MCF 10A (cell line): ENCODE results near the gene CDH26. TPM values are rescaled to one million over a fixed set of nuclear protein-coding genes. Genes with fewer than 3 reads are reported as not detected.

Experiments
- BruUV-seq: library from RNA; stranded (reverse); fragments of 400-500 nt; replicated peaks from 2 replicates; lab custom pipeline; 2021; lab: Mats Ljungman, UMichigan
- CTCF ChIA-PET: fragments of 300-600 bp; sonication (Branson Sonifier 250); formaldehyde crosslinking; extraction: SDS; loops from one replicate; lab custom pipeline; 2021; ENCODE audit warnings: antibody characterized with exemption, inconsistent platforms; lab: Yijun Ruan, JAX
- POLR2A ChIA-PET: fragments of 300-600, 350-650 bp; sonication (Branson Sonifier 250); formaldehyde crosslinking; extraction: SDS; loops from one replicate; lab custom pipeline; 2020; ENCODE audit warnings: antibody characterized with exemption, inconsistent platforms; lab: Yijun Ruan, JAX
- DNase-seq: peaks from one replicate; pipeline ENCODE4 v3.0.0-alpha.2; 2018; ENCODE audit not compliant: unreplicated experiment
- H3K27ac Mint-ChIP-seq: one replicate; pipeline ENCODE4 v1.8.0; 2022; ENCODE audit warnings: mild to moderate bottlenecking, low read depth, mixed read lengths; ENCODE audit not compliant: unreplicated experiment
- H3K27me3 Mint-ChIP-seq: one replicate; pipeline ENCODE4 v1.8.0; 2022; ENCODE audit warnings: mixed read lengths; ENCODE audit not compliant: insufficient read depth, unreplicated experiment
- H3K36me3 Mint-ChIP-seq: one replicate; pipeline ENCODE4 v1.8.0; 2022; ENCODE audit warnings: mild to moderate bottlenecking, moderate library complexity, mixed read lengths; ENCODE audit not compliant: insufficient read depth, unreplicated experiment
- H3K4me1 Mint-ChIP-seq: one replicate; pipeline ENCODE4 v1.8.0; 2022; ENCODE audit warnings: mixed read lengths; ENCODE audit not compliant: insufficient read depth, unreplicated experiment
- H3K4me3 Mint-ChIP-seq: one replicate; pipeline ENCODE4 v1.8.0; 2022; ENCODE audit warnings: mild to moderate bottlenecking, moderate library complexity, mixed read lengths; ENCODE audit not compliant: unreplicated experiment
- H3K9me3 Mint-ChIP-seq: one replicate; pipeline ENCODE4 v1.8.0; 2022; ENCODE audit warnings: mixed read lengths; ENCODE audit not compliant: unreplicated experiment
- CTCF ChIP-seq: fragments of 200-600 bp; IDR thresholded peaks from one replicate; pipeline ENCODE4 v1.8.0; 2022; ENCODE audit warnings: antibody characterized with exemption, mild to moderate bottlenecking; ENCODE audit not compliant: unreplicated experiment
- intact Hi-C: fragments of 100-400 bp; cut with micrococcal nuclease; formaldehyde crosslinking; loops from 2 replicates; pipeline ENCODE4 v1.14.1; 2022
- total RNA-seq: library from RNA; stranded (reverse); gene quantifications from 2 replicates; pipeline ENCODE4 v1.2.3, GENCODE V29; 2022

CDH26 gene
- total RNA-seq, 1 experiment from 2014 or later, result 0.12 TPM

- intact Hi-C loops, result loop anchor here (5.0 kb wide), 4 partner anchors 107 to 318 kb away; no protein-coding TSS in a partner anchor
- POLR2A ChIA-PET, result no interaction called here
- CTCF ChIA-PET, result interaction anchor here (0.7 to 22.6 kb wide), 7 partner anchors 10 to 266 kb away, joined by 3 to 360 read pairs (median 6); no protein-coding TSS in a partner anchor
- no peak for TF ChIP-seq CTCF
- Mint-ChIP-seq H3K4me3 (no peak overlapping the region), H3K36me3 (peaks cover 29% of the 10 kb centered on the region), H3K4me1 (peaks cover 11% of the 10 kb centered on the region), H3K9me3 (no peaks in the 10 kb centered on the region), H3K27me3 (no peaks in the 10 kb centered on the region), H3K27ac (no peak overlapping the region)
- no TSS peak for BruUV-seq
- DNase-seq, result no peak
Observed at GRCh38 chr20:59944726-59945125, 13.5 kb upstream of the CDH26 start.

- peaks cover 29% of the 10 kb centered on the region for H3K36me3 Mint-ChIP-seq
- no peak for TF ChIP-seq CTCF
- ChIA-PET CTCF (interaction anchor here (0.6 to 22.6 kb wide), 7 partner anchors 9 to 314 kb away, joined by 3 to 360 read pairs (median 6); no protein-coding TSS in a partner anchor), POLR2A (interaction anchor here (1.8 kb wide), 1 partner anchor 9 kb away, joined by 6 read pairs; no protein-coding TSS in a partner anchor)
- H3K9me3 Mint-ChIP-seq, result no peaks in the 10 kb centered on the region
- intact Hi-C loops, result loop anchor here (5.0 kb wide), 3 partner anchors 192 to 317 kb away; no protein-coding TSS in a partner anchor
- H3K27ac Mint-ChIP-seq, result no peak overlapping the region
- peaks cover 11% of the 10 kb centered on the region for H3K4me1 Mint-ChIP-seq
- no peak for DNase-seq
- no peak overlapping the region for H3K4me3 Mint-ChIP-seq
- no peaks in the 10 kb centered on the region for H3K27me3 Mint-ChIP-seq
- BruUV-seq, result no TSS peak
Observed at GRCh38 chr20:59945175-59945574, 13.0 kb upstream of the CDH26 start.

DNA sequence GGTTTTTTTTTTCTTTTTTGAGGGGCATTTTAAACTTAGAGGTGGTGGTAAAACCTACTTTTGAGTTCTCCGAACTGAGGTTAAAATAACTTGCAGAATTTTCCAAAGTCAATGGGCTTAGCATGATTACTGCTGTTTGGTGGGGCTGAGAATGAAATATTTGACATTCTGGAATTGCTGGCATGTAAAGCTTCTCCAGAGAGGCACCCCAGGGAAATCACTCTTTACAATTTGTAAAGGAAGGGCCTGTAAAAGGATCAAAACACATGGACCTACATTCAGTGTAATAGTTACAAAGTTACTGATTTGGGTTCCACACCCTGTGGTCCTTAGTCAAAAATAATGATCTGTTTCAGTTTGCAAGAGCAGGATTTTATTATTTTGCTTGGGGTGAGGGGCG, 12.5 kb upstream of the CDH26 start:
- POLR2A ChIA-PET, result interaction anchor here (1.8 kb wide), 1 partner anchor 9 kb away, joined by 6 read pairs; no protein-coding TSS in a partner anchor
- H3K4me3 Mint-ChIP-seq, result no peak overlapping the region
- H3K27me3 Mint-ChIP-seq, result no peaks in the 10 kb centered on the region
- H3K27ac Mint-ChIP-seq, result peak overlapping the region; percentile 16
- DNase-seq, result no peak
- no peaks in the 10 kb centered on the region for H3K9me3 Mint-ChIP-seq
- peaks cover 29% of the 10 kb centered on the region for H3K36me3 Mint-ChIP-seq
- CTCF ChIA-PET, result interaction anchor here (0.6 to 22.6 kb wide), 8 partner anchors 8 to 313 kb away, joined by 3 to 360 read pairs (median 4); no protein-coding TSS in a partner anchor
- no peak for TF ChIP-seq CTCF
- intact Hi-C loops, result loop anchor here (5.0 kb wide), 3 partner anchors 192 to 317 kb away; no protein-coding TSS in a partner anchor
- peaks cover 11% of the 10 kb centered on the region for H3K4me1 Mint-ChIP-seq
- no TSS peak for BruUV-seq

DNA sequence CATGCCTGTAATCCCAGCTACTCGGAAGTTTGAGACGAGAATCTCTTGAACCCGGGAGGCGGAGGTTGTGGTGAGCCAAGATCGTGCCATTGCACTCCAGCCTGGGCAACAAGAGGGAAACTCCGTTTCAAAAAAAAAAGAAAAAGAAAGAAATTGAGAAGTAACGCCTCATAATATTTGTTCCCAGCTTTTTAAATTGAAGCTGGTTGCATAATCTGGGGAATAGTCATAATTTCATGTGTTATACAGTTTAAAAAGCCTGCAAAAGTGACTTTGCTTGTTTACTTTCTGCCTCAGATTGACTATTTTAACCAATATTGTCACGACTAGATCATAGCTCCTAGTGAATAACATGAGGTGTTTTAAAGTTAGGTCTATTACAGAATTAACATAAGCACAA, 10.8 kb upstream of the CDH26 start:
- no peak overlapping the region for H3K4me3 Mint-ChIP-seq
- no TSS peak for BruUV-seq
- no peak for DNase-seq
- intact Hi-C loops, result loop anchor here (5.0 kb wide), 3 partner anchors 190 to 315 kb away; no protein-coding TSS in a partner anchor
- no peaks in the 10 kb centered on the region for H3K4me1 Mint-ChIP-seq
- H3K9me3 Mint-ChIP-seq, result no peaks in the 10 kb centered on the region
- ChIA-PET POLR2A (interaction anchor here (3.2 kb wide), 1 partner anchor 25 kb away, joined by 10 read pairs; no protein-coding TSS in a partner anchor), CTCF (interaction anchor here (0.6 to 22.6 kb wide), 7 partner anchors 7 to 1970 kb away, joined by 3 to 360 read pairs (median 7); partner anchors contain the start of genes FAM217B and PPP1R3D)
- TF ChIP-seq CTCF, result no peak
- H3K36me3 Mint-ChIP-seq, result peaks cover 22% of the 10 kb centered on the region
- no peaks in the 10 kb centered on the region for H3K27me3 Mint-ChIP-seq
- no peak overlapping the region for H3K27ac Mint-ChIP-seq
